Measurements from ENCODE around the gene LMNA.
"Not testable (repeated sequence)": the region's sequence is repeated elsewhere in the genome, so short reads cannot be mapped to it uniquely, and the experiment has no call there.

Gene LMNA

DNA sequence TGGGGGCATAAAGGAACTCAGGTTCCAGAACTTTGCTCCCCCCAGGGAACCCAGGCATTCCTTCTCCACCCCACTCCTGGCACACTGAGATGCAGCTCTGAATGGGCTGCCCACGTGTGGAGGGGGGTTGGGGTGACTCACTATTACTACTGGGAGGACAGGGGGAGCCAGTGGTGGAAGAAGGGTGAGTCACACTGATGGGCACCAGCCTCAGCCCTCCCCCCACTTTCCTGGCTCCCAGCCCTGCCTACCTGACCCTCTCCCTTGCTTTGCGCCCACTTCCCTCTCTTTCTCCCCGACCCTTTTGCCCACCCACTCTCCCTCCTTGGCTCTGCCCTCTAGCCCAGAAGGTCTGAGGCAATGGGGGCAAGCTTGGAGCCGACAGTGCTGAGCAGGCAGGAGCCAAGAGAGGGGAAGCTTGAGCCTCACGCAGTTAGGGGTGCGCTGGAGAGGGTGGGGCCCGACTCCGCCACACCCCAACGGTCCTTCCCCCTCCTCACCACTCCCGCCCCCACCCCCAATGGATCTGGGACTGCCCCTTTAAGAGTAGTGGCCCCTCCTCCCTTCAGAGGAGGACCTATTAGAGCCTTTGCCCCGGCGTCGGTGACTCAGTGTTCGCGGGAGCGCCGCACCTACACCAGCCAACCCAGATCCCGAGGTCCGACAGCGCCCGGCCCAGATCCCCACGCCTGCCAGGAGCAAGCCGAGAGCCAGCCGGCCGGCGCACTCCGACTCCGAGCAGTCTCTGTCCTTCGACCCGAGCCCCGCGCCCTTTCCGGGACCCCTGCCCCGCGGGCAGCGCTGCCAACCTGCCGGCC is at the start of gene LMNA:
Gene LMNA, plus strand, starts transcription at position 611 of the 818 bp plus-strand sequence. CDS start 208 bp downstream, outside the sequence.
- peak; percentile 80 for DNase-seq

DNA sequence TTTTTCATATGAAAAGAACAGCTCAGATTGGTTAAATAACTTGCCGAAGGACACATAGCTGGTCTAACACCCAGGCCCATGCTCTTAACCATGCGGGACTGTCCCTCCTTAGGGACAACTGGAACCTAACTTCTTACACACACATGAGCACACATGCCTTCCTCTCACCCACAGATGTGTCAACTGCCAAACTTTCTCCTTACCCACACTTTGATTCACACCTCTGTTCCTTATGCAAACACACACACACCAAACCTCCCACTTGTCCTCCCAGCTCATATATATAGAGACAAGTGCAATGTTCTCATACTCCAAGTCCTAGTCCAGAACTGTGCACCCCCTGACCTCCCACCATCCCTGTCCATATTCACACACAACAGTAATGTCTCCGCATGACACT is 49.3 kb upstream of the LMNA start:
- no peak for DNase-seq

DNA sequence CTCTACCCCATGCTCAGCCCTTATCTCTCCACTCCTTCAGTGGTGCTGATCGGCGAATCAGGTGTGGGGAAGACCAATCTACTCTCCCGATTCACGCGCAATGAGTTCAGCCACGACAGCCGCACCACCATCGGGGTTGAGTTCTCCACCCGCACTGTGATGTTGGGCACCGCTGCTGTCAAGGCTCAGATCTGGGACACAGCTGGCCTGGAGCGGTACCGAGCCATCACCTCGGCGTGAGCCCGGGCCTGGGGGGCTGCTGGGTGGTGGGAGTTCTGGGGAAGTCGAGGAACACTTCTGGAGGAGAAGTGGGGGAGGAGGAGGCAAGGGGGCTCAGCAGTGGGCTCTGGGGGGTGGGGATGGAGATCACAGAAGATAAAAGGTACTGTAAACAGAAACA is 48.6 kb upstream of the LMNA start:
- DNase-seq, result no peak

DNA sequence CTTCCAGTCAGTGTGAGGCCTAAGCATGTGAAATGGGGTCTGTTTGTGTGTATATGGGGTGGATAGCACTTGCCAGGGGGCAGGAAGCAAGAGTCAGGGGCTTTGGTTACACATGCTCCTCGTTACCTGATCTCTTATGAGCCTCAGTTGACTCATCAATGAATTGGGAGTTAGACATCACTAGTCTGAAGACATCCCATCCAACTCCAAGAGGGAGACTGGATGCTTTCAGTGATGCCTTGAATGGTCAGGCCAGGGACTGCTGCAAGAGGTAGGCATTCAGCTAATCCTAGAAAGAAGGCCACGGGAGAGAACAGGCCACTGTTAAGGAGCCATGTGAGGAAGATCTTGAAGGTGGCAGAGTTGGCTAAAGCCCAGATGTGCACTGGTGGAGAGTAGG is 47.2 kb upstream of the LMNA start:
- no peak for DNase-seq

DNA sequence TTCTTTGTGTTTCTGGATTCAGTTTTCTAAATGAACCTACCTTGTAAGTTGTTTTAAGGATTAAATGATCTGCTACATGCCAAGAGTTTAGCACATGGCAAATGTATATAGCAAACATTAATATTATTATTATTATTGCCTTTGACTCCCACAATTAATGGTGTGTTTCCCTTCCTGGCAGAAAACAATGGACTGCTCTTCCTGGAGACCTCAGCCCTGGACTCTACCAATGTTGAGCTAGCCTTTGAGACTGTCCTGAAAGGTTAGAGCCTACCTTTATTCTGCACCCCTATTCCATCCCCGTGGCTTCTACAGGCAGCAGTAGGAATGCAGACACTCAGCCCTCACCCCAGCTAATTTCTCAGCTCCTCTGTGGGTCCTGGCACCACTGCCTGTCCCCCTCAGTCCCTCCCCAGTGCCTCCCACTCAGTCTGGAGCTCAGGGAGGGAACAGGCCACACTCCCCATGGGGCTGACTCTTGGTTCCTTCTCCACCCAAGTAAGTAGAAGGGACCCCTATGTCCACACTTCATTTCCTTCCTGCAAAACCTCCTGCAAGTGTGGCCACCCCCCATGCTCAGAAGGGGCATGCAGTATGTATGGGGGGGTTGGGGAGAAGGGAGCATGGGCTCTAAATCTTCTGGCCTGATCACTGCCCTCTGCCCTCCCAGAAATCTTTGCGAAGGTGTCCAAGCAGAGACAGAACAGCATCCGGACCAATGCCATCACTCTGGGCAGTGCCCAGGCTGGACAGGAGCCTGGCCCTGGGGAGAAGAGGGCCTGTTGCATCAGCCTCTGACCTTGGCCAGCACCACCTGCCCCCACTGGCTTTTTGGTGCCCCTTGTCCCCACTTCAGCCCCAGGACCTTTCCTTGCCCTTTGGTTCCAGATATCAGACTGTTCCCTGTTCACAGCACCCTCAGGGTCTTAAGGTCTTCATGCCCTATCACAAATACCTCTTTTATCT is 44.7 kb upstream of the LMNA start:
- no peak for DNase-seq

DNA sequence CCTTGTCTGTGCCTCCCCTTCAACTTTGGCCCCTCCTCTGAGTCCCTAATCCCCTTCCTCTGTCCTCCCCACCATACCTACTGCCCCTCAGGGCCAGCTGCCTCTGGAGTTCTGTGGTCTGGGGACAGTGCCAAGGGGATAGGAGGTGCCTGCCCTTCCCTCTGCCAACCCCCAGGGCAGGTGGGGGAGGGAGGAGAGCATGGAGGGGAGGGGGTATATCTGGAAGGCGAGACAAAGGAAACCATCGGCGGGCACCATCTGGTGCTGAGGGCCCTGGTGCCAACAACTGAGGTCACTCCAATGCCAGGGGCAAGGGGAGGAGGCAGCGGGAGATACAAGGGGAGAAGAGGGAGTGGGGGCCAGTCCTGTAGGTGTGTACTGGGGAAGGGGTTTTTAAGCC is 44.0 kb upstream of the LMNA start:
- DNase-seq, result no peak

DNA sequence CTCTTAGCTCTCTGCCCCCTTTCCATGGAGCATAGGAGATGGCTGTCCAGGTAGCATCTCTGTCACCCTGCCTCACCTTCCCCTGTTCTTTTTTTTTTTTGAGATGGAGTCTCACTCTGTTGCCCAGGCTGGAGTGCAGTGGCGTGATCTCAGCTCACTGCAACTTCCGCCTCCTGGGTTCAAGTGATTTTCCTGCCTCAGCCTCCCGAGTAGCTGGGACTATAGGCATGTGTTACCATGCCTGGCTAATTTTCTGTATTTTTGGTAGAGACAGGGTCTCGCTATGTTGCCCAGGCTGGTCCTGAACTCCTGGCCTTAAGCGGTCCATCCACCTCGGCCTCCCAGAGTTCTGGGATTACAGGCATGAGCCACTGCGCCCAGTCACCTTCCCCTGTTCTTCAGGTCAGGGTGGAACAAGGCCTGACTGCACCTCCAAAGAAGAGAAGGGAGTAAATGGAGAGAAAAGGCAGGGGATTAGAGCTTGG is 43.1 kb upstream of the LMNA start:
- DNase-seq, result not testable (repeated sequence)

DNA sequence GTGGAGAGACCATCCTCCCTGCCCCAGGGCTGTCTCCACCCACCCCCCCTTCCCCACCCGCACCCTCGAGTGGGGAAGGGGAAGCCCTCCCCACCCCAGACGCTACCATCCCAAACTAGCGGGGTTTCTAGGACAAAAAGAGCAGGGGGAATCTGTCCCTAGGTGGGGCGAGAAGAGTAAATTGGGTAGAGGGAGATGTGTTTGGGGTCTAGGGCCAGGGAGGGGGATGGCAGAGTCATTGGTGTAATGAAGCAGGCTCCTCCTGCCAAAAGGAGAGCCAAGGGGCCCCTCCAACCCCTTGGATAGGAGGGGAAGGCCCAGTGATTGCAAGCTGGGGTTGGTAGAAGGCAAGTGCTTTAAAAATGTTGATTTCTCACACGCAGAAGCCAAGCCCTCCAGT is 42.3 kb upstream of the LMNA start:
- no peak for DNase-seq

DNA sequence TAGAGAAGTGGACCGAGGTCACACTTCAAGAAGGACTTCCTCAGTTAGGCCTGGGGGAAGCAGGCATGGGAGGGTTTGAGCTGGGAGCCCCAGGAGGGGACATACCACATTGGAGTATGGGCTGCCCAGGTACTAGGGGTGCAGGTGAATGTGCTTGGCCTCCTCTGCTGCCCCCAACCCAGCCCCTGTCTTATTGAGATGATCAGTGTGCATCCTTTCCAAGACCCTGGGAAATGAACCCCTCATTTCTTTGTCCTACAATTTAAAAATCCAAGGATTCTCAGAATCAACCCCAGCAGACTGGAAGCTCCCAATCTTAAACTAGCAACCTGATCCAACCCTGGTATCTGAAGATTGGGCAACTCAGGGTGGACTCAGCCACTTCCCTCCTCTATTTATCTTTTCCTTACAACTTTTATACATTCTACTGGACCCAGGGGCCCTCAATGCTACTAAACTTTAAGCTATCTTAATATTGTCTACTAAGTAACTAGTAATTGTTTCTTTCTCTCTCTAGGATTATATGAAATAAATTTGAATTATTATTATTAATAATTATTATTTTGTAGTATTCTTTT is 41.3 kb upstream of the LMNA start:
- DNase-seq, result no peak

DNA sequence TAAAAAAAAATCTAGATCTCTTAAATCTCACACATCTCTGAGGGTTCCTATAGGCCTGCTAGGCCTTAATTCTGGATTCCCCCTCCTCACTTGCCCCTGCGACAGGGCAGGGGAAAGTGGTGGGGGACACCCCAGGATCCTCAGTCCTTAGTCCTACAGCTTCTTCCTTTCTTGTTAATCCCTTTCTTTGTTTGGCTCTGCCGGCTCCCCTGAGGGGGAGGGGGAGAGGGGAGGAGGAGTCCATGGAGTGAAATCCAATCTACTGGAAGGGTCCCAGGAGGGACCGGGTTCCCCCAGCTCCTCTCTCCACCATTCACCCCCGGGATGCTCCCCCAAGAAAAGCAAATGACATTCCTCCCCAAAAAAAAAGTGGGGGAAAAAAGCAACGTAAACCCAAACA is 40.8 kb upstream of the LMNA start:
- DNase-seq, result no peak

DNA sequence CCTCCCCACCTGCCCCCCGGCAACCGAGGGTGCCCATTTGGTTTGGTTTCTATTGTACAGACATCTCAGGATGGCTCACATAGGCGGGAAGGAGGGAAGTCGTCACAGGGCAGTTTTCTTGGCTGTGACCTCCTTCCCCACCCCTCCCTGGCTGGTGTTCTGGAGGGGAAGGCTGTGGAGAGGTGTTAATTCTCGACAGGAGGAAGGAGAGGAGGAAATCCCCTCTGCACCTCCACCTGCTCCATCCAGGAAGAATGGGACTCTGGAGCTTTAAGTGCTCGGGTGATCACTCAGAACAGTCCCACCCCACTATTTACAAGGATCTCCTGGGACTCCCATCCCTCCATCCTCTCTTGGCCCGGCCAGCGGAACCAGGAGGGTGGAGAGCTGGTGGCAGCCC is 39.9 kb upstream of the LMNA start:
- no peak for DNase-seq

DNA sequence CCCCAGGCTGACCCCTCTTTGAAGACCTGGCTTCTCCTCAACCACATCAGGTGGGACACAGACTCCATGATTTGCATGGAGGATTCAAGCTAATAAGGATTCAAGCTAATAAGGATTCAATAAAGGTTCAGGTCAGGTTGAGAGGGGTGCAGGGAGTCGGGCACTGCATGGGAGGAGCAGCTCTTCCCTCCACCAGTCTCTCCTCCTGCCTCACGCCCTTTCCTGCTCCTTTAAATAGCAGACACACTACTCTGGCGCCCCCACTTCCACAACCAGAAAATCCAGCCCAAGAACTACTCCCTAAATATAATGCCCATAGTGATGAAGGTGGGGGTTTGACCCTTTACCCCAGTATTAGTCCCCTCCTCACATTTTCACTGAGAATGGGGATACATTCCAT is 39.3 kb upstream of the LMNA start:
- no peak for DNase-seq

DNA sequence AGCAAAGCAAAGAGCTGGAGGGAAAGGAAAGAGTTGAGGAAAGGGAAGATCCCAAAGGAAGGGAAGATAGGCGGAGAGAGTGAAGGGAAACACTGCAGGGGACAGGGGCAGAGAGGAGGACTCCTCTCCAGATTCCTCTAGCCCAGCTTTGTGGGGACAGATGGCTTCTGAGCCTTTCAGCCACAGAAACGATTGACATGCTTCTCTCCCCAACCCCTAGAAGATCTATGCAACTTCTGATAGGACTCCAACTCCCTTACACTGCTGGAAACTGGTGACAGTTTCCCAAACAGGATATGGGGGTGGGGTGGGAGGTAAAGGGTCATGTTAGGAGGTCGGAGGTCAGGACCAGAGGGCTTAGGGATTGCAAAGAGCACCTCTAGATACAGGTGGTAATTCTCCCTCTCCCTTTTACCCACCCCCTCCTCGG is 38.7 kb upstream of the LMNA start:
- DNase-seq, result no peak

DNA sequence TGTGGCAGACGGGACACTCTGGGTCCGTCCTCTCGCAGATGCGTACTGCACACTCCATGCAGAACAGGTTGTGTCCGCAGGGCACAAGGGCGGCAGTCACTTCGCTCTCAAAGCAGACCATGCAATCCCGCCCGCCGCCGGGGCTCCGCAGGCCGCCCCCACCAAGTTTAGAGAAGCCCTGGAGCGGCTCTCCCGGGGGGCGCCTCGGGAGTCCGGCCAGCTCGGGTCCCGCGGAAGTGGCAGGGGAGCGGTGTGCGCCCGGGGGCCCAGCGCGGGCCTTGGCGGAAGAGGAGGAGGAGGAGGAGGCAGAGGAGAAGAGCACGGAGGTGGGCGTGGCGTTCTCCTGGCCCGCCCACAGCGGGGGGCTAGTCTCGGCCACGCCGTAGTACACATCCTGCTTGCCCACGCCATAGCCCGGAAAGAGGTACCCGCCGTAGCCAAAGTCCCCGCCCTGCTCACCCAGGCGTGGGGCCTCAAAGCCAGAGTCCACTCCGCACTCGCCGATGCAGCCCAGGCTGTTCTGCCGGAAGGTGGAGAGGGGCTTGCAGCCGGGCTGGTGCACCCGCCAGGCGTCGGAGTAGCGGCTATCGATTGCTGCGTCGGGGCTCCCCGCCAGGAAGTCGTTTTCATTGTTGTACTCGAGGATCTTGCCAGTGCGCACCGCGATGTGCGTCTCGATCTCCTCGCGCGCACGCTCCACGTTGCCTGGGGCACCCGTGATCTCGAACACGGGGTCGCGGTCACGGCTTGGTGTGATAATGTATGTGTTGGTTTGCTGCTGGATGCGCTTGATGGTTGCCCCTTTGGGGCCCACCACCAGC is 37.7 kb upstream of the LMNA start:
- no peak for DNase-seq

DNA sequence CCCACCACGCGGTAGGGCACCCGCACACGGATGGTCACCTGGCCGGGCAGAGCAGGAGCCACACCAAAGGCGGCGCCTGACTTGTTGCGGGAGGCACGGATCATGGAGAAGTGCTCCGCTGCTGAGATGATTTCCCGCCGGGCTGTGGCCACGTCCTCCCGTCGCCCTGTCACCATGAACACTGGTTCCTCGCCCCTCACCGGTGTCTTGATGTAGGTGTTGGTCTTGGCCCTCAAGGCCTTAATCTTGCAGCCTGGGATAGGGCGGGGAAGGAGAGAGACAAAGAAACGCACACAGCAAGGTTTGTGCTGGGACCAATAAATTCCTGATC is 37.1 kb upstream of the LMNA start:
- DNase-seq, result no peak

DNA sequence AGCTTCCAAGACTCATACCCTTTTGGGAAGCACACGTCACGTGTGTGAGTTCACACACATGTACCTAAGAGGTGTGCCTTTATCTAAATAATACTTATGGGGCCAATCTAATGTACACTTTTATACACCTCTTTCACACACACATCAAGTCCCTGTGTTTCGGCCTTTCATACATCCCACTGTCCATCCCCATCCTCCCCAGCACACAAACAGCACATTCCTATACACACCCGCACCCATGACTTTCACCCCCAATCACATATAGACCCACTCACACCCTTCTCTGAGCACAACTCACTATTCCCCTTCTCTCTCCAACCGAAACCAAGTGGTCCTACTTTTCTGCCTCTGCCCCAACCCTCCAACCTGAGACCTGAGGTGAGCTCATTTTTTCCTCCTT is 35.8 kb upstream of the LMNA start:
- no peak for DNase-seq

DNA sequence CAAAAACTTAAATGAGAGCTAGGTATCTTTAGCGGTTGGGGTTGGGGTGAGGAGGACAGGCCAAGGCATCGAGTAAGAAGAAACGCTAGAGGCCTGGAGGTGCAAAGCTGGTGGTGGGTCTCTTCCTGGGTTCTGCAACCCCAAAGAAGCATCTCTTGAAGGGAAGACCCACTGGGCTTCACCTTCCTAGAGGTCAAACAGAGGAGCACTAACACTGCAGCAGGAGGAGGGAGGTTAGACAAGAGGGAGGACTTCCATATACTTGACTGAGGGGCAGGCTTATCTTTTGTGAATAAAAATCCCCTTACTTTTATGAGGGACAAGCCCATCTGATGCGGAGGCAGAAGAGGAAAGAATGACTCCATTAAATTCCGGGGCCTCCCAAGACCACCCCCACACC is 34.7 kb upstream of the LMNA start:
- DNase-seq, result no peak

DNA sequence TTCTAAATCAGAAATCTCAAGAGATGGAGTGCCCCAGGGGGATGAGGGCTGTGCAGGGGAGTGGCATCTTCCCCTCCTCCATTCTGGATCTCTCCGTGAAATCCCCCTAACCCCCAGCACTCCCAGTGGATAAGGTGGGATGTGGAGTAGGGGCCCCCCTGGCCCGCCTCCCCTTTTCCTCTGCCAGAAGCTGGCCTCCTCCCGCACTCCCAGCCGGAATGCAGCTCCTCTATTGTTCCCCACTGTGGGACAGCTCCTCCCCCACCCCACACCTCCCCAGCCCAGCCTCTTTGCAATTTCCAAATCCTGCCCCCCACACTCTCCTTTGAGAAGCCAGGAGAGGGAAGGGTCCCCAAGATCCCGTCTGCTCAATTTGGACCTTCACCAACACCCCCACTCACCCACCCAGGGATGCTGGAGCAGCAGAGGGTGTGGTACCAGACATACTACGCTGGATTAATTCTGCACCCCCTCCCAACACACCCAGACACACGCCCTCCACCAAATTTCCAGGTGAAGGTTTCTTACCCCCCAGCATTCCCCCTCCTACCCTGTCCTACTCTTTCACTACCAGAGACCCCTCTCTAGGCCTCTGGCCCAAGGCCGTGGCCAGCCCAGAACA is 34.2 kb upstream of the LMNA start:
- DNase-seq, result no peak

DNA sequence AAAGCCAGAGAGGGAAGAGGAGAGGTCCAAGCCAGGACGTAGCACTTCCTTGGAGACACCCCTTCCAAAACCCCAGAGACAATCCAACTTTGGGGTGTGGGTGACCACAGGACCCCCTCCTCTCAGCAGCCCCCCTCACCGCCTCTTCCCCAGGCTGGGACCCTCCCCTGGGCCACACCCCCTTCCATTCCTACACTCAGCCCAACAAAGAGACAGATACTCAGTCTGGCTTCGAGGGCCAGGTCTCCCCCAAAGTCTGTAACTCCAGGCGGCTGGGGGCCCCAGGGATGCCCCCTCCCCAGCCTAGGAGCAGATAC is 33.7 kb upstream of the LMNA start:
- DNase-seq, result no peak

DNA sequence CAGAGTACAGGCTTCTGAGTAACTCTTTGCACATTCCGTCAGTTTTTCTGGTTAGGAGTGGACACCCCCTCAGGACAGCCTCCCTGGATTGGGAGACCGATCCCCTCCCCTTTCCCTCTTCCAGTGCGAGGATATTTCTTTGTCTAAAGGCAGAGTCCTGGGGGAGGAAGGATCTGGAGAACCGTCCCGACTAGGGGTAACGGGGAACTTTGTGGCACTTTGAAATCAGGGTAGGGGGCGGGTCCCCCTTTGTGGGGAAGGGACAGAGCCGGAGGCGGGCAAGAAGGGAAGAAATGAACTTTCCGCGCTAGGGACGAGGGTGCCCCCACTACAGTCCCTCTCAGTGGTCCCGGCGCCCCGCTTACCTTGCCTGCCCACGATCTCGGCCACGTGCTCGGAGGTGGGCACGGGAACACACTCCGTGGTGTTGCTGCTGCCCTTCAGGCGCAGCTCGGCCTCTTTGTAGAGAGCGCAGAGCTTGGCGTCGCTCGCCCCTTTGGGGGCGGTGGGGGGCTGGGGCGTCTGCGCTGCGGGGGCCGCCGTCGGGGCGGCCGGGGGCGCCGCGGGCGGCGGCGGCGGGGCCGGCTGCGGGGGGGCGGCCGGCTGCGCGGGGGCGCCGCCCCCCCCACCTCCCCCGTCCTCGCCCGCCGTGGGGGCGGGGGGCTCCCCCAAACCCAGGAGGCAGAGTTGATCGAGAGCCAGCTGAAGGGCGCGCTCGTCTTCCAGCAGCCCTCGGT is 33.2 kb upstream of the LMNA start:
- no peak for DNase-seq

DNA sequence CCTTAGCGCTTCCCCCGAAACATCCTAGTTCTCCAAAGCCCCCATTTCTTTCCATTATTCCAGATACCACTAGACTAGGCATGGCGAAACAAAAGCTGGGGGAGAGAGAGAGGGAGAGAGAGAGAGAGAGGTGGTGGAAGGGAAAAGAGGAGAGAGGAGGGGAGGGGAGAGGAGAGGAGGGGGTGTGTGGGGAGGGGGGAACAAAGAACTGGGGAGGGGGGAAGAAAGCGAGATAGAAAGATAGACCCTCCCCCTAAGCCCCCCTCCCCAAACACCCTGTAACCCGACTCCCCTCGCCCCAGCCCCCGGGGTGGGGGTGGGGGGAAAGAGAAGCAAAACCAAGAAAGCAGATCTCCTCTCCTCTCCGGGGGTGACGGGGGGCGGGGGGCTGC is 32.6 kb upstream of the LMNA start:
- no peak for DNase-seq
